HL-60/S4 treated with retinoic acid at 250 ng/mL for 4 days and 3 days (cell line): ENCODE data around the gene COA5.

Source experiments
- in situ Hi-C: fragments of 300-500 bp; cut with MboI; formaldehyde crosslinking; loops from 2 replicates; pipeline ENCODE4 v1.7.0; 2022; ENCODE audit warnings: low sequenced_read_pairs

COA5 gene

DNA sequence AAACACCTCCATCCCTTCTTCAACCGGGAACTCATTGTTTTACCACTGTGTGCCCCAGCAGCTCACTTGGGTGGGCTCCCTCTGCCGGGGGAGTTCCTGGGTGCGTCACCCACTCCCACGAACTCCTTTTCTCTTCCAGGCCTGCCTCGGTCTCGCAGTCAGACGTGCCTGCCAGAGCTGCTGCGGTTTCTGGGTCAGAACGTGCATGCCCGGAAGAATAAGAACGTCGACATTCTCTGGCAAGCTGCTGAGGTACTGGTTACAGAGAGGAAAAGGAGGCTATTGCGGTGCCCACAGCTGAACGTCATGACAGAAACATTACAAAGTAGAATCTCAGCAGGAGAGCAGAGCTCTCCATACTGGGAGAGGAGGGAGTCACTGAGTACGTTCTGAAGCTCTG is 35.6 kb downstream of the COA5 start:
- in situ Hi-C loops: no loop called here

DNA sequence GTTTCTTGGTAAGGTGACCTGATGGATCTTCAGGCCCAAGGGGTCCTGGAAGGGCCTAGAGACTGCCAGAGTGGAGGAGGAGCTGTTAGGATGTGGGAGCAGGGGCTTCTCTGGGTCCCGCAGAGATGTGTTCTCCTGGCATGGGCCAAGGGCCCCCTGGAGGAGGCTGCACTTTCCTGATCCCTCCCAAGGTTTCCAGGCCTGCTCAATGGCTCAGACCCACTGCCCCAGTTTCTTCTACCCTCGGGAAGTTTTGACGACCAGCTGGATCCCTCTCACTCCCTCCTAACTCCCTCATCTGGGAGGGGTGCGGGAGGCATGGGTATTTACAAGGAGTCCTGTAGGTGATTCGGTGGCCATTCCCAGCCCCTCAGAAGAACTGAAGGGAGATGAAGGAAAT is 36.1 kb downstream of the COA5 start:
- in situ Hi-C loops: no loop called here

DNA sequence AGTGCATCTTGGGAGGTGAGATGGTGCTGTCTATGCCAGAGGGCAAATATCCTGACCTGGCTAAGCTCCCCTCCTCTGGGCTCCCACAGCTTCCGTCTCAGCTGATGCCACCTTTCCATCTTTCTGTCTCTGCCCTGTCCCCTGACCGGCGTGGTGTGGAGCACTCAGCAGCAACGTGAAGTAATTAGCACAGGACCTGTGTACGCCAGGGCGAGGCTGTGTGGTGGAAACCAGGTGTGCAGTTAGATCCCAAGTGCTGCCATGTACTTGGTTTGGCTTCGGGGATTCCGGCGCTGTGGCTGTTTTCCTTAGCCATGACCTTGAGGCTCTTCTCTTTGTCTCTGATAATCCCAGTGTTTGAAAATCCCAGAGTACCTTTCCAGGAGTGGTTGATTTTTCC is 36.5 kb downstream of the COA5 start:
- in situ Hi-C loops: no loop called here

DNA sequence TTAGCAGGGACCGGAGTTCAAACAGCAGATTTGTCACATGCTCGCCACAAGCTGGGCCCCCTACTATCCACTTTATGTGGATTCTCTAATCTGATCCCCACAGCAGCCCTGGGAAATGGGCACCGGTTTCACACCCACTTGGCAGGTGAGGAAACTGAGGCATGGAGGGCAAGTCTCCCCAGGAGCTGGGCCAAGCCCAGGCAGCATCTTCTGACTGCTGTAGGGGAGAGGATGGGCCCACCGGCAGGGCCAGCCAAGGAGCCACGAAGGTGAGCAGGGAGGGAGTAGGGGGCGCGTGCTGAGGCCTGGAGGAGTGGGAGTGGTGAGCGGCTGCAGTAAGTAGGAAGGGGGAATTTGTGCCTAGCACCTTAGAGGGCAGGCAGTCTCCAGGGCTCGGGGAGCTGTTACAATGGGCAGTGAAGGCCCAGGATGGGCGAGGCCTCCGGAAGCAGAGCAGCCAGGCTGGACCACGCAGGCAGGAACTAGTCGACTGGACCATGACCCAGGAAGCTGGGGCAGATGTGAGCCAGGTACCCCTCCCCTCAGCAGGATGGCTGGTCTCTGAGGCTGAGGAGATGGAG is 37.1 kb downstream of the COA5 start:
- in situ Hi-C loops: no loop called here

DNA sequence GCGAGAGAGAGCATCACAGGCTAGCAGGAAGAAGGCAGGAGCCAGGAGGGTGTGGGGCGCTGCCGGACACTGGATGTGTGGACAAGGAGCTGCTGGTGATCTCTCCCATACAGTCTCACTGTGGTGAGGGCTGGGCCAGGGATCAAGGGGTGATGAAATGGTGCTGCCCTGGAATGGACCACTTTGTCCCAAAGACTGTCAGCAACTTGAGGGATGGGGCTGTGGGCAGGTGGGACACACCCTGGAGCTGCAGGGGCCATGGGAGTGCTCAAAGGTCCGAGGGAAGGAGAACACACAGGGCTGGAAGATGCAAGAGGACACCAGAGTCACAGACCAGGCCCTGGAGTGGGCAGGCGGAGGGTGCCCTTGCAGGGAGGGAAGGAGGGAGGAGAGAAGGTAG is 38.0 kb downstream of the COA5 start:
- in situ Hi-C loops: no loop called here

DNA sequence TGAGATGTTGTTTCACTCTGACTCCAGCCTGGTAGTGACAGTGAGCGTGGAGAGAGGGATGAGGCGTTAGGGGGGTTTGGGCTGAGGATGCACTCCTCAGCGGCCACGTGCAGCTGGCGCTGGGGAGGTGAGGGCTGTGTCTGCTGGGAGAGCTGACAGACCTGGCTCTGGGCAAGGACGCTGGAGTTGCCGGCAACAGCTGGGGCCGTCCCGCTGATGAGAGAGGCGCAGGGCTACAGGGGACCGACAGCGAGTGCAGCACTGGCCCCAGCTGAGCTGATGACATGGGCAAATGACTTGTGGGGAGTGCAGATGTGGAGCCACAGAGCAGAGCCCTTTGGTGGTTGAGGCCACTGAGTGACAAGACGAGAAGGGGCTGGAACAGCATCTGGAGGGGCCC is 38.4 kb downstream of the COA5 start:
- in situ Hi-C loops: no loop called here

DNA sequence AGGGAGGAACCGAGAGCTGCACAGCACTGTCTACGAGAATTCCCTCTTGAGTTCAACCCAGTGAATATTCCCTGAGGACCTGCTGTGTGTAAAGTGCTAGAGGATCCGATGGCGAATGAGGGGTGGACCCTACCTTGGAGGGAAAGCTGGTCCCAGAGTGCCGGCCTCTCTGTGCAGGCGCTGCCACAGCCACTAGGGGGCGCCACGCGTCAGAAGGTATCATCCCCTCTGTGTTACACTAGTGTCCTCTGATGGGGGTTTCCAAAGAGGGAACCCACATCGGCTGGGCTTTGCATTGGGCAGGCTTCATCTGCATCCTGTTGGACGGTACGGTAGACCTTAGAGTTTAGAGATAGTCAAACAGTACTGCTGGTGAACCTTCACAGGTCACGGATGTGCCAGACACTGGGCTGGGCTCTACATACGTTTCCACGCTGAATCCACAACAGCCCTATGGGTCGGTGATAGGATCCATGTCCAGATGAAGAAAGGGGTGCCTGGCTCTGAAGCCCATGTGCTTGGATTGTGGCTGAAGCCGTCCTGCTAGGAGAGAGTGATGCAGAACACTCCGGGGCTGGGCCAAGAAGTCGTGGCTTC is 39.0 kb downstream of the COA5 start:
- in situ Hi-C loops: no loop called here

DNA sequence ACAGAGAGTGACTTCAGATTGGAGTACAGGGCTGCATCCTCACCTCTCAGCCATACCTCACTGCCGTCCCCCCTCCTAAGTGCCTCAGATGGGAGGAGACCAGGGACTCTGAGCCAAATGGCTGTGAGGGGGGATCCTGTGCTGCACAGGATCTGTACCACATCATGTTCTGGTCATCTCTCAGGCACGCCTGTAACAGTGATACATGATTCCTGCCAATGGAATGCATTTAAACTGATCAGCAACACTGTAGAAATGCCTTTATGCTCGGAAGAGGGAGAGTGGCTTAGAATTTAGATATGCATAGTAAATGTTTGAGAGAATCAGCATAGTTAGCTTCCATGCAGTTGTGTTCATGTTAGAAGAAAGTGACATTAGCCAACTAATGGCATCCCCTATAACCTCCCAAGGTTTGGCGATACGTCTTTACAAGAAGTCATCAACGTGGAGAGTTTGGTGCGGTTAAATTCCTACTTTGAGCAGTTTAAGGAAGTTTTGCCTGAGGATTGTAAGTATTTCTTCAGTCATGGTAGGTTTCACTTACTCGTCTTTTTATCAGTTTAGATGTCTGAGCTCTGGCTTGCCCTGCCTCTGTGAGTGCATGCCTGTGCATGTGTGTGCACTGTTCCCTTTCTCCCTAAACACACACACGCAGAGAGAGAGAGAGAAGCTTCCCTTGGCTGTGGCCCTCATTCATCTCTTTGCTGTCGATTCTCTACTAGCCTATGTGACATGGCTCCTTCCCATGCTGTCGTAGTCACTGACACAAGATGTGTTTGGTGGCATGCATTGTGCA is 40.0 kb downstream of the COA5 start:
- in situ Hi-C loops: no loop called here

DNA sequence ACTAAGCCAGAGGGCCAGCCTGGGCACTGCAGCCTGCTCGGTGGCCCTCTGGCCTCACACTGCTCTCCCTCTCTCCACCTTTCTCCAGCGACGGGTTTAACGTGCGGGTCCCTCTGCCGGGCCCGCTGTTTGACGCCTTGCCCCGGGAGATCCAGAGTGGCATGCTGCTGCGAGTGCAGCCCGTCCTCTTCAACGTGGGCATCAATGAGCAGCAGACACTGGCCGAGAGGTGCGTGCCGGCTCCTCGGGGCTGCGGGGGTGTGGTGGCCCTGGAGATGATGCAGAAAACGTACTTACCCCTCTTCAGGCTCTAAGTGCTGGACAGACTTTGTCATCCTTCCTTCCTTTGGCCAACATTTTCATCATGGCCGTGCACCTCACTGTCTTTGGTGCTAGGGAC is 42.4 kb downstream of the COA5 start:
- in situ Hi-C loops: no loop called here

DNA sequence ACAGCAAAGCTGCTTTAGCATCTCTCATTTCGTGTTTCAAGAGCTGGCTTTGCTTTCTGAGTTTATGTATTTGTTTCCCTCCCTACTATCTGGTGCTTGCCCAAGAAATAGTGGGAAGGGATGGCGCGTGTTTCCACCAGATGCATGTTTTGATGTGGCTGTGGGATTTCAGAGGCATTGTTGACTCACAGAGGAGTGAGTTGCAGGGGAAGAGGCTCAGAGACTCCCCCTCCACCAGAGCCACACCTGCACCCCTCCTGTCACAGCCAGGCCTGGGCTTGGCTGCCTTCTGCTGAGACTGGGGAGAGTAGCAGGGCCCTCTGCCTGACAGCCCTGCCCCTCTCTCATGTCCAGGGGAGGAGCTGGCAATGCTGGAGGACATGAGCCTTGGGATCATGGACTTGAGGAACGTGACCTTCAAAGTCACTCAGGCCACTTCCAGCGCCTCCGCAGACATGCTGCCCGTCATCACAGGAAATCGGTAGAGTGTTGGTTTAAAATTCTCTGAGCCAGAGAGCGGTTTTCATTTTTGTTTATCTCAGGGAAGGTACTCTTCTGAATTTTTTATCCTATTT is 42.9 kb downstream of the COA5 start:
- in situ Hi-C loops: no loop called here

DNA sequence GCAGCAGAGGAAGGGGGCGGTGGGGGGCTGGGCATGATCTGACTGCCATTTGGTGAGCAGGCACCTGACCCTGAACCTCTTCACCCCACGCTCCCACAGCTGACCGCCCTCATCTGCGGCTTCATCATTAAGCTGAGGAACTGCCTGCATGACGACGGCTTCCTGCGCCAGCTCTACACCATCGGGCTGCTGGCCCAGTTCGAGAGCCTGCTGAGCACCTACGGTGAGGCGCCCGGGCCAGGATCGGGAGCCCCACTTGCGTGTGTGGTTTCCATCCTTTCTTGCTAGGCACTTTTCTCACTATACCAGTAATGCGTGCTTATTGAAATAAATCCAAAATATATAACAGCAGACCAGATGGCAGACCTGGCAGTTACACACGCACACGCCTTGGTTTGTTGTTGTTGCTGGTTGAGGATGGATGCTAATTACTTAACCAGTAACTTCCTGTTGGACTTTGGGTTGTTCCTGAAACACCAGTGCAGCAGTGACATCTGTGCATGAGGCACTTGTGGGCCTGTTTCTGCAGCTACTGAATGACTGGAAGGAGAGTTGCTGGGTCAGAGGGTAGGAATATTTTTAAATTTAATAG is 43.7 kb downstream of the COA5 start:
- in situ Hi-C loops: no loop called here

DNA sequence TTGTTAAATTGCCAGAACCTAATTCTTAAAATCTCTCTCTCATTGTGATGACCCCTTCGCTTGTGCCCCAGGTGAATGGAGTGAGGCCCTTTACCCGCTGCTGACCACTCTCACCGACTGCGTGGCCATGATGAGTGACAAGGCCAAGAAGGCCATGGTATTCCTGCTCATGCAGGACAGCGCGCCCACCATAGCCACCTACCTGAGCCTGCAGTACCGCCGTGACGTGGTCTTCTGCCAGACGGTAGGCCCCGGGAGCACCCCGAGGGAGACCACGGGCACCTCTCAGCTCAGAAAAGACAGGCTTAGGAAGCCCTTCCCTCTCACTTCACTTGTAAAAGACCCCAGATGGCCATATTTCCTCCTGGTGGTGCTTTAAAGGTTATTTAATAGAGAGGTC is 44.9 kb downstream of the COA5 start:
- in situ Hi-C loops: no loop called here

DNA sequence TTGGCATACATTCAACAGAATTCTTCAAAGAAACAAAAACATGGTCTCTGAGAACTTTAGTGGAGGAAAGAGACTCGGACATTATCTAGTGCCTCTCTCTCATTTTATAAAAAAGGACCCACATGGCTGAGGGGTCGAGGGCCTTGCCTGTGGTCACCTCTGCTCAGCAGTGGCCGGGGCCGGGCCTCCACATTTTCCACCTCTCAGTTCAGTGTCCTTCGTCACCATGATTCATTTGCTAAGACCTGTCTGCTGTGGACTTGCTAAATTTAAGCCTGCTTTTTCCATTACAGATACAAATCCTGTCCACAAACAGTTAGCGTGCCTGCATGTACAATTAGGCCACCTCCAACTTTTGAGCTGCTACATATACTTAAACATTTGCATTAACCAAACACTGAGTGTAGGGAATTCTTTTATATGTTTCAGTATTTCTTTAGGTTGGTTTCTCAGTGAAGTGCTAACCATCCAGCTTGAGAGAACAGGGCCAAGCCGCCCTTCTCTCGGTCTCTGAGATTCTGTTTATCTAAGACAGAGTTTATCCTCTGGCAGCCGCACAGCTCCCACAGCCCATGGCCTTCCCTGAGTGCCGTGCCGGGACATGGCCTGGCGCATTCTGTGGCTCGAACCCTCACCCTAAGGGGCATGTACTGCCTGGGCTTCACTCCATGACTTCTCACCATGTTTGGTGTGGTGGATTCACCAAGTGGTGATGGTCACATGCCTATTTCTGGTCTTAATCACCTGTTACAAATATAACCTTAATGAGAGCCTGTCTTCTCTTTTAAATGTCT is 46.2 kb downstream of the COA5 start:
- in situ Hi-C loops: no loop called here

DNA sequence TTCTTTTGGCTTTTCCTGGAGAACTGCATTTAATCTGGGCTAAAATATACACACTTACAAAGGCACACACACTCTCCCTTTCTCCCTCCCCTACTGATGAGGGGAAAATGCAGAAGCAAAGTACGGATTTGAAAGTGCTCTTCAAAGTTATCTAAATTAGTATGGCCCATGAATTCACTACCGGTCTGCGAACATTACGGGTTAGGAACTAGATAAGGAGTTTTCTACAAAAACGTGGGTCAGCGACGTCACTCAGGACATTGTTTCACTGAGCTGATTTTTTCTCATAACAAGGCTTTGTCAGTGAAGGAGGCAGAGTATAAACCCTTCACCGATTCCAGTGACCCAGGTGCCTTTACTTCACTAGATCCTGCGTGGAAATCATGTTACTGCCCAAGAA is 47.3 kb downstream of the COA5 start:
- in situ Hi-C loops: no loop called here

DNA sequence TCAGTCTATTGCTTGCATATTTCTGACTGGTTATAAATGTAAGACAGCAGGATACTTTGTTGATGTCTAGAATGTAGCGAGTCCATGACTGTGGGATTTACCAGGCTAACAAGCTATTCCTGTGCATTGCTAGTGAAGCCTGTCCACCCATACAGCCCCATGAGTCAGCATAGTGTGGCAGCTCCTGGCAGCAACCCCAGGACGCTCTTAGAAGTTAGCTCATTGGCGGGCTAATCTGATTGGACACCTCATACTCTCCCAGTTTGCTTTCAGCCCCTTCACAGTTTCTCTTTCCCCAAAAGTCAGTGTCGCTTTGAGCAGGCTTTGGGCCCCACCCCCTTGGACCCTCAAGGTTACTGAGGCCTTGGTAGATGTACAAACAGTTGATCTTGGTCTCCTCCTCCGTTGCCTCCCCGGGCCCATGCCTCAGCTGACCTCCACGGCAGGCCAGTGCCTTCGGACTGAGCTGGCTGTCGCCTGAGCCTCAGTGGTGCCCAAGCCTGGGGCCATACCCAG is 48.0 kb downstream of the COA5 start:
- in situ Hi-C loops: no loop called here

DNA sequence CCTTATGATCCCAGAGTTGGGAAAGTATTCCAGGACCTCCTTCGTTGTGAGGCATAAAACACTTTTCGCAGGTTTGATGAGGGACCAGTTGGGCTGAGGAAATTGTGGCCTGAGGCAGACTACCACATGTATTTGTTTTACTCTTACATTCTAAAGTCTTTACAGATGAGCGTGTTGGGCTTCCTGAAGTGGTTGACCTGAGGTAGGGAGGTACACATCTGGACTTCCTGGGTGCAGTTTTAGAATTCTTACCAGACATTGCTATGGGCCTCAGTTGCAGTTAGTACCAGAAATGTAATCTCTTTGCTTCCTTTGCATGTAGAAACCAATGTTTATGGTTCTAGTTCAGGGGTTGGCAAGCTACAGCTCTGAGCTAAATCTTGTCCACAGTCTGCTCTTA is 48.7 kb downstream of the COA5 start:
- in situ Hi-C loops: no loop called here

DNA sequence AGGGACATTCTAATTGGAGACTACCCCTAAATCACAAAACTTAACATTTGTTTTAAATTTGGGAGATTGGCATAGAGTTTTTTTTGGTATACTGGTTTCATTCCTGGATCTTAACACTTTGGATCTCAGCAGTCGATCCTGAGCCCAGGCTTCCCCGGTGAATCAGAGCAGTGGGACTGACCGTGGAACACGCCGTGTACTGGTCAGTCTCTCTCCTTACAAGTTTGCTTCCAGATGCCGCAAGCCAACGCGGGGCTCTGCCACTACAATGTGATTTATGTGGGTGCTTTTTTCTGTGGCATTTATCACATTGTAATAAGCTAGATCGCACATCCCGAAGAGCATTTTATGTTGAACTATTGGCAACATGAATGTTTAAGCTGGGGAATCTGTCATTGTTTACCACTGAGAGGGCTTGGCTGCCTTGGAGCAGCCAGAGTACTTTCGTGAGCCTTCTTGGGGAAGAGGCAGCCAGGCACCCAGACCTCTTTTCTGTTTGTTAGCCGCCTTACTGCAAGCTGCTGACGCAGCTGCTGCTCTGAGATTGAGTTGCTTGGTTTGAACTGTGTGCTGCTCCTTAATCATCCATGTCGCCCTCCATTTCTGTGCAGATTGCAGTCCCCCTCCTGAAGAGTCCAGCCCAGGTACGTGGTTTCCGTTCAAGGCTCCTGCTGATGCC is 49.3 kb downstream of the COA5 start:
- in situ Hi-C loops: no loop called here

DNA sequence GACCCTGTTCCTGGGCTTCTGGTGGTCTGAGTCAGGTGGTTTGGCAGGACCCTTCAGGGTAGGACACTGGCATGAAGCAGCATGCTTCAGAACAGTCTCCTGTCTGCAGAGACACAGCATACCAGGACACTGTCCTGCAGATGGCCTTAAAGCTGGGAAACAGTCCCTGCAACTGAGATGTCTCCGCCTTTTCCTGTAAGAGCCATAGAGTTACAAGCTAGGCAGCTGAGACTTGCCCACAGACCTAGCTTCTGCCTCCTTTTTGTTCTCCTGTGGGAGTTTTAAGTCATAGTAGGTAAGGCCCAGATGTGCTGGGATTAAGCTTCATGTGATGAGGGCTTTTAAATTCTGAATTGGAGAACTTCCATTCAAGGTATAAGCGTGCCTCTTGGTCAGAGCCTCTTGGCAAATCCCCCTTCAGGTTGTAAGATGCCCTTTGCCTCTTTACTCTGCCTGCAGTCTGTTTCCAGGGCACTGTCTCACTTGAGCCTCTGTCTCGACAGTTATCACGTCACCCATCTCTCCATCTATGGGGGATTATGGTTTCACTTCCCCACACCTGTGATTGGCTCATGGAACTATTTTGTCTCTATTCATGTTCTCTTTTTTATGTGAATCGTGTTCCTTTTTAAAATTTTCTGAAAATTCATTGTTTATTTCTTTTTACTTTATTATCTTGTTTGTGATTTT is 51.8 kb downstream of the COA5 start:
- in situ Hi-C loops: no loop called here

DNA sequence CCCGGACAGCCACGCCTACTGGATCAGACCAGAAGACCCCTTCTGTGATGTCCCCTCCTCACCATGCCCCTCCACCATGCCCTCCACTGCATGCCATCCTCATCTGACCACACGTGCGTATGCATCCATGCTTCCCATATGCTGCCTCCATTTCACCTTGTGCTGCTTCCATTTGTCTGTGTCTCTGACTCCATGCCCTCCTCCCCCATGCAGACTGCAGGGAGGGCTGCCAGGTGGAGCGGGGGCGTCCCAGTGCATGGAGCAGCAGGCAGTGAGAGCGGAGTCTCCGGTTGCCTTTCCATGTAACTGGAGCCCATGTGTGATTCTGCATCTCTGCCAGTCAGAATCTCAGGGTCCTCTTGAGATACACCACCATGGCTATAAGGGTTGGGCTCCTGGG is 52.6 kb downstream of the COA5 start:
- in situ Hi-C loops: no loop called here
